ENCODE data around the gene TRIB2.

TRIB2 gene

GRCh38 chr2:12732651-12733050 lies 15.9 kb downstream of the TRIB2 start:
- no peak overlapping the region for H3K4me3 Mint-ChIP-seq
- no peaks in the 10 kb centered on the region for H3K27me3 Mint-ChIP-seq

GRCh38 chr2:12733846-12734245 lies 17.1 kb downstream of the TRIB2 start:
- Mint-ChIP-seq H3K9me3 (no peaks in the 10 kb centered on the region), H3K27me3 (no peaks in the 10 kb centered on the region), H3K36me3 (peaks cover 22% of the 10 kb centered on the region), H3K4me3 (no peak overlapping the region), H3K27ac (no peak overlapping the region), H3K4me1 (peaks cover 33% of the 10 kb centered on the region)
- DNase-seq (ENCODE audit: low spot score in 2 of 2) (no peak), ATAC-seq (ENCODE audit: low read depth) (no peak)

More at GRCh38 chr2:12732651-12733050, 15.9 kb downstream of the TRIB2 start:
- DNase-seq (ENCODE audit: low spot score in 2 of 2) (no peak), ATAC-seq (ENCODE audit: low read depth) (no peak)
- Mint-ChIP-seq H3K36me3 (peaks cover 15% of the 10 kb centered on the region), H3K9me3 (no peaks in the 10 kb centered on the region), H3K4me1 (peaks cover 45% of the 10 kb centered on the region), H3K27ac (no peak overlapping the region)

GRCh38 chr2:12734914-12735654 lies 18.3 kb downstream of the TRIB2 start:
- no peaks in the 10 kb centered on the region for H3K27me3 Mint-ChIP-seq
- peaks cover 28% of the 10 kb centered on the region for H3K4me1 Mint-ChIP-seq
- ATAC-seq (ENCODE audit: low read depth) (no peak), DNase-seq (ENCODE audit: low spot score in 2 of 2) (no peak)
- H3K27ac Mint-ChIP-seq: peak overlapping the region; percentile 63
- no peaks in the 10 kb centered on the region for H3K9me3 Mint-ChIP-seq
- peaks cover 27% of the 10 kb centered on the region for H3K36me3 Mint-ChIP-seq
- no peak overlapping the region for H3K4me3 Mint-ChIP-seq

- DNase-seq (ENCODE audit: low spot score in 2 of 2): no peak
- peaks cover 32% of the 10 kb centered on the region for H3K36me3 Mint-ChIP-seq
- ATAC-seq (ENCODE audit: low read depth): no peak
Measured at GRCh38 chr2:12737297-12737696, 20.6 kb downstream of the TRIB2 start.

GRCh38 chr2:12737738-12738485 lies 21.2 kb downstream of the TRIB2 start:
- Mint-ChIP-seq H3K9me3 (no peaks in the 10 kb centered on the region), H3K27ac (no peak overlapping the region), H3K4me3 (no peak overlapping the region), H3K36me3 (peaks cover 35% of the 10 kb centered on the region), H3K27me3 (no peaks in the 10 kb centered on the region), H3K4me1 (peaks cover 11% of the 10 kb centered on the region)
- DNase-seq (ENCODE audit: low spot score in 2 of 2) (no peak), ATAC-seq (ENCODE audit: low read depth) (no peak)

More at GRCh38 chr2:12737297-12737696, 20.6 kb downstream of the TRIB2 start:
- Mint-ChIP-seq H3K27ac (no peak overlapping the region), H3K4me3 (no peak overlapping the region), H3K27me3 (no peaks in the 10 kb centered on the region), H3K9me3 (no peaks in the 10 kb centered on the region), H3K4me1 (peaks cover 13% of the 10 kb centered on the region)

- Mint-ChIP-seq H3K27ac (no peak overlapping the region), H3K36me3 (peaks cover 38% of the 10 kb centered on the region), H3K4me3 (no peak overlapping the region), H3K9me3 (no peaks in the 10 kb centered on the region), H3K4me1 (peaks cover 8% of the 10 kb centered on the region), H3K27me3 (no peaks in the 10 kb centered on the region)
- no peak for DNase-seq (ENCODE audit: low spot score in 2 of 2)
- no peak for ATAC-seq (ENCODE audit: low read depth)
Measured at GRCh38 chr2:12739721-12740254, 23.1 kb downstream of the TRIB2 start.

- Mint-ChIP-seq H3K27ac (no peak overlapping the region), H3K4me3 (no peak overlapping the region), H3K36me3 (peaks cover 34% of the 10 kb centered on the region), H3K27me3 (no peaks in the 10 kb centered on the region), H3K9me3 (no peaks in the 10 kb centered on the region), H3K4me1 (peaks cover 3% of the 10 kb centered on the region)
- DNase-seq (ENCODE audit: low spot score in 2 of 2) (no peak), ATAC-seq (ENCODE audit: low read depth) (no peak)
Measured at GRCh38 chr2:12741380-12741779, 24.6 kb downstream of the TRIB2 start.

GRCh38 chr2:12742891-12743290 lies 26.2 kb downstream of the TRIB2 start:
- Mint-ChIP-seq H3K4me3 (no peak overlapping the region), H3K36me3 (peaks cover 30% of the 10 kb centered on the region), H3K9me3 (no peaks in the 10 kb centered on the region), H3K4me1 (no peaks in the 10 kb centered on the region), H3K27ac (no peak overlapping the region), H3K27me3 (no peaks in the 10 kb centered on the region)
- ATAC-seq (ENCODE audit: low read depth): no peak
- no peak for DNase-seq (ENCODE audit: low spot score in 2 of 2)

- Mint-ChIP-seq H3K4me3 (no peak overlapping the region), H3K4me1 (no peaks in the 10 kb centered on the region), H3K27me3 (no peaks in the 10 kb centered on the region), H3K36me3 (no peaks in the 10 kb centered on the region), H3K27ac (no peak overlapping the region), H3K9me3 (peaks cover 4% of the 10 kb centered on the region)
- ATAC-seq (ENCODE audit: low read depth) (no peak), DNase-seq (ENCODE audit: low spot score in 2 of 2) (no peak)
Measured at GRCh38 chr2:12750166-12750905, 33.6 kb downstream of the TRIB2 start.

- Mint-ChIP-seq H3K36me3 (no peaks in the 10 kb centered on the region), H3K27me3 (no peaks in the 10 kb centered on the region), H3K4me3 (no peak overlapping the region), H3K4me1 (no peaks in the 10 kb centered on the region), H3K9me3 (no peaks in the 10 kb centered on the region), H3K27ac (no peak overlapping the region)
- DNase-seq (ENCODE audit: low spot score in 2 of 2): no peak
- ATAC-seq (ENCODE audit: low read depth): no peak
Measured at GRCh38 chr2:12754643-12755042, 37.9 kb downstream of the TRIB2 start.

GRCh38 chr2:12755384-12755783 lies 38.6 kb downstream of the TRIB2 start:
- no peaks in the 10 kb centered on the region for H3K36me3 Mint-ChIP-seq
- DNase-seq (ENCODE audit: low spot score in 2 of 2) (no peak), ATAC-seq (ENCODE audit: low read depth) (no peak)
- no peaks in the 10 kb centered on the region for H3K4me1 Mint-ChIP-seq
- no peak overlapping the region for H3K4me3 Mint-ChIP-seq
- no peaks in the 10 kb centered on the region for H3K9me3 Mint-ChIP-seq
- H3K27me3 Mint-ChIP-seq: no peaks in the 10 kb centered on the region
- no peak overlapping the region for H3K27ac Mint-ChIP-seq

- no peaks in the 10 kb centered on the region for H3K36me3 Mint-ChIP-seq
- no peak overlapping the region for H3K4me3 Mint-ChIP-seq
- ATAC-seq (ENCODE audit: low read depth): no peak
- H3K4me1 Mint-ChIP-seq: no peaks in the 10 kb centered on the region
- peaks cover 2% of the 10 kb centered on the region for H3K27me3 Mint-ChIP-seq
- DNase-seq (ENCODE audit: low spot score in 2 of 2): no peak
- H3K9me3 Mint-ChIP-seq: peaks cover 1% of the 10 kb centered on the region
- no peak overlapping the region for H3K27ac Mint-ChIP-seq
Measured at GRCh38 chr2:12759248-12759647, 42.5 kb downstream of the TRIB2 start.

- Mint-ChIP-seq H3K27me3 (peaks cover 3% of the 10 kb centered on the region), H3K27ac (no peak overlapping the region), H3K9me3 (peaks cover 4% of the 10 kb centered on the region), H3K36me3 (no peaks in the 10 kb centered on the region), H3K4me3 (no peak overlapping the region), H3K4me1 (no peaks in the 10 kb centered on the region)
- ATAC-seq (ENCODE audit: low read depth): no peak
- DNase-seq (ENCODE audit: low spot score in 2 of 2): no peak
Measured at GRCh38 chr2:12761104-12761503, 44.4 kb downstream of the TRIB2 start.

GRCh38 chr2:12762337-12762736 lies 45.6 kb downstream of the TRIB2 start:
- H3K4me1 Mint-ChIP-seq: no peaks in the 10 kb centered on the region
- H3K9me3 Mint-ChIP-seq: peaks cover 4% of the 10 kb centered on the region
- no peak overlapping the region for H3K4me3 Mint-ChIP-seq
- DNase-seq (ENCODE audit: low spot score in 2 of 2): no peak
- H3K27ac Mint-ChIP-seq: no peak overlapping the region
- peaks cover 6% of the 10 kb centered on the region for H3K27me3 Mint-ChIP-seq
- H3K36me3 Mint-ChIP-seq: no peaks in the 10 kb centered on the region
- ATAC-seq (ENCODE audit: low read depth): no peak
